Stimulated activated CD8-positive, alpha-beta memory T cell treated with anti-CD3 and anti-CD28 coated beads, Interleukin-15, amount 100 ng/mL, for 24 hours (primary cell): ENCODE measurements around the gene PLD6.
"Not testable (repeated sequence)": the region's sequence is repeated elsewhere in the genome, so short reads cannot be mapped to it uniquely, and the experiment has no call there.

Experiments
- DNase-seq: peaks from one replicate; pipeline ENCODE4 v3.0.0-alpha.2; 2020; ENCODE audit warnings: low read depth

Gene PLD6

DNA sequence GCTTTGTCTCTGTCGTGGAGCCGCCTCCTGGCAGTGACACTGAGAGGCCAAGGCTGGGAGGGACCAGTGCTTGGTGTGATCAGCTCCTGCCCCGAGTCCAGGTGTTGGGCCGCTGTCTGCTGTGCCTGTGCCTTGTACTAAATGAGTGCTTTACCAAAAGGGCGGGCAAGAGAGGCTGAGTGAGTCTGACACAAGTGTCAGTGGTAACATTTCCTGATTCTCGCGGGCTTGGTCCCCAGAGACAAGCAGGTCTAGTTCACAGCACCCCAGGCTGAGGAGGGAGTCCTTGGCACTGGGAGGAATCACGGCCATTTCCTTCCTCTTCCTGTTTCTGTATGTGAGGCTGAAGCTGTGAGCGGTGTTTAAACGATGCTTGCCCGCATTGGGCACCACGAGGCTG, 30.2 kb downstream of the PLD6 start:
- no peak for DNase-seq

GRCh38 chr17:17175340-17175739, 30.8 kb downstream of the PLD6 start:
- no peak for DNase-seq

GRCh38 chr17:17173921-17174320, 32.2 kb downstream of the PLD6 start:
- DNase-seq: no peak

GRCh38 chr17:17172990-17173389, 33.1 kb downstream of the PLD6 start:
- no peak for DNase-seq

DNA sequence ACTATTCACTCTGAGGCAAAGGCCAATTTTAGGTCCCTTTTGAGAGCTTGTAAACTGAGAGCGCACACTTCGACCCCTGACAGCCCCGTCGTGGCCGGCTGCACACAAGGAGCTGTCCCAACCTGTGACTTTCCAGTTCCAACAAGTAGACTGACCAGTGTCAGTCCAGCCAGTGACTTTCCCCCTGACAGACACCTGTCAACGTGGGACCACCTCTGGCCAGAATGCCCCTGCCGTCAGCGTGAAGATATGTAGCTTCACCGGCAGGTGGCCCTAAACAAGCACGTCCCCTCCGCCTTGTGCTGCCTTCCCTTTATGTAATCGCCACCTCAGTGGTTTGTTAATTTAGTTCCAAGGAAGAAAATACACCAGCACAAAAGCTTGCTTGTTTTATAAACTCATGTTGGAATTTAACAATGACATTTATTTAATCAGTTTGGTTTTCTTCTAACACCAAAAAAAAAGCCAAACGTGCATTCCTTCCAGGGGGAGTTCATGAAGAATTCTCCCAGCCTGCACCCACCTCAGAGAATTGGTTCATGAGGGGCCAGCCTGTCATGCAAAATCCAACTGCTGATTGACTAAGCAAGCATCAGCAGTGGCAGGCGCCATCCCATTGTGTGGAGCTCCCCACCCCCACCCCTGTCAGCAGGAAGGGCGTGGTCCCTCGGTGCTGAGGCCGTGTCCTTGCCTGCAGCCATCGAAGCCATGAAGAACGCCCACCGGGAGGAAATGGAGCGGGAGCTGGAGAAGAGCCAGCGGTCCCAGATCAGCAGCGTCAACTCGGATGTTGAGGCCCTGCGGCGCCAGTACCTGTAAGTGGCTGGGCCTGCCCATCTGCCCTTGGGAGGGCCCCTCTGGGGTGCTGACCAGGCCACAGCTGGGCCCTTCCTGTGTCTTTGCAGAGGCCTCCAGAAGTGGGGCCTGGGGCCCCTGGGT, 33.9 kb downstream of the PLD6 start:
- DNase-seq: no peak

DNA sequence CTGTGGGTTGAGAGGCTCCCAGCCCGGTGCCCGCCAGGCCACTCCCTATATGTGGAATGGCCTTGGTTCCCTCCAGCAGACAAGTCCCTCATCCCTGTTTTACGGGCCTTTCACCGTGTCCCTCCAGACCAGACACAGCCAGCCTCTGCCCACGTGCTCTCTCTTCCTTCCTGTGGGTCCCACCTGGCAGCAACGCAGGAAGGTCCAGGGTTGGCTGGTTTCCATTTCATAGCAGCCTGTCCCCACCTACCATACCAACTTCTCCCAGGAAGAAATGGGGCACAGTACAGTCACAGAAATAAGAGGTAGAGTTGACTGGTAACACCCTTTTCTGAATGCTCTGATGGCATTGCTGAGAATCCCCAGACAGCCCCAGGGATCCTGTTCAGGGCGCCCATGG, 34.9 kb downstream of the PLD6 start:
- DNase-seq: no peak

DNA sequence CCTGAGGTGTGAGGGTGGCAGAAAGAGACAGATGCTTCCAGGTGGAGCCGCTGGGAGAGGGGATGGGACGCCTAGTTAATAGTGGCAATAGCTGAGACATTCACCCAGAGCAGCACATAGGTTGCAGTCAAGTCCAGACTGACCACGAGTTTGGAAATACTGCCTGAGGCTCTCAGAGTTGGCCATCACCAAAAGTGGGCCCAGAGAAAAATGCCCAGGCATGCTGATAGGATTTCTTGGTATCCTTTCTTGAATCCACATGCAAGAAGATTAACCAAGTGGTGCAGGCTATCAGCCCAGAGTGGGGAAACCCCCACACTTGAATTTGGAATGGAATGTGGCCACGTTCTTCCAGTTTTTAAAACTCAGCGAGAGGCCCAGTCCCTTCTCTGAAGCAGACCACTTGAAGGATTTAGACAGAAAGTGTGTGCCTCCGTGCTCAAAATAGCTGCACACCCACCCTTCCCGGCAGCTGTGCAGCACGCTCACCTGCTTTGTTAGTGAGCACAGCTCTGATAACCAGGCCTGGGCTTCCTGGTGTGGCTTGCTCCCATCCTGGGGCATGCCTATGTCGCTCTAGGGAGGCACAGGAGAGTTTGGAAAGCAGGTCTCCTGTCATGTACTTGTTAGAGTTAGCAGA, 35.7 kb downstream of the PLD6 start:
- no peak for DNase-seq

- DNase-seq: no peak
Observed at GRCh38 chr17:17169396-17169795, 36.7 kb downstream of the PLD6 start.

GRCh38 chr17:17168401-17168800, 37.7 kb downstream of the PLD6 start:
- DNase-seq: no peak

DNA sequence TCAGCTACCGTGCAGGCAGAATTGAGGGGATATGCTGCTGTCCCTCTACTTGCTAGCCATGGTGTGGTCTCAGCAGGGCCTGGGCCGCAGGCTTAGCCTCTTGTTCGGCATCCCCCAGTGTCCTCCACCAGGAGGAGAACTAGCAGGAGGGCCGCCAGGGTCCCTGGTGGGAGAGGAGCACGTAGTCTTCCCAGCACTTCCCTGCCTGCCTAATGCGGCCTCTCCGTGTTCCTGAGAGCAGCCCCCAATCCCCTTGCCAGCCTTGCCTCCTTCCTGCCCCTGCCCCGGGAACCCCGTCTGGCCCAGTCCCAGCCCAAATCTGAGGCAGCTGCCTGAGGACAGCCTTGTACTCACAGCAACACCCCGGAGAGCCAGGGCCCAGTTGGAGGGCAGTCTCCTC, 38.1 kb downstream of the PLD6 start:
- DNase-seq: no peak

GRCh38 chr17:17167356-17167755, 38.8 kb downstream of the PLD6 start:
- DNase-seq: no peak

GRCh38 chr17:17166446-17166845, 39.7 kb downstream of the PLD6 start:
- no peak for DNase-seq

- no peak for DNase-seq
Observed at GRCh38 chr17:17165666-17166308, 40.3 kb downstream of the PLD6 start.

GRCh38 chr17:17164676-17165075, 41.5 kb downstream of the PLD6 start:
- no peak for DNase-seq

DNA sequence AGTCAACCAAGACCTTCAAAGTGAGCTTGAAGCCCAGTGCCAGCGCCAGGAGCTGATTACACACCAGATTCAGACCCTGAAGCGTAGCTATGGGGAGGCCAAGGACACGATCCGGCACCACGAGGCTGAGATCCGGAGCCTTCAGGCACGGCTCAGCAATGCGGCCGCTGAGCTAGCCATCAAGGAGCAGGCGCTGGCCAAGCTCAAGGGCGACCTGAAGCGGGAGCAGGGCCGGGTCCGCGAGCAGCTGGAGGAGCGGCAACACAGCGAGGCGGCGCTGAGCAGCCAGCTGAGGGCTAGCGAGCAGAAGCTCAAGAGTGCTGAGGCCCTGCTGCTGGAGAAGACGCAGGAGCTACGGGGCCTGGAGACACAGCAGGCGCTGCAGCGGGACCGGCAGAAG, 42.0 kb downstream of the PLD6 start:
- DNase-seq: no peak

- DNase-seq: no peak
Observed at GRCh38 chr17:17161759-17162158, 44.4 kb downstream of the PLD6 start.

DNA sequence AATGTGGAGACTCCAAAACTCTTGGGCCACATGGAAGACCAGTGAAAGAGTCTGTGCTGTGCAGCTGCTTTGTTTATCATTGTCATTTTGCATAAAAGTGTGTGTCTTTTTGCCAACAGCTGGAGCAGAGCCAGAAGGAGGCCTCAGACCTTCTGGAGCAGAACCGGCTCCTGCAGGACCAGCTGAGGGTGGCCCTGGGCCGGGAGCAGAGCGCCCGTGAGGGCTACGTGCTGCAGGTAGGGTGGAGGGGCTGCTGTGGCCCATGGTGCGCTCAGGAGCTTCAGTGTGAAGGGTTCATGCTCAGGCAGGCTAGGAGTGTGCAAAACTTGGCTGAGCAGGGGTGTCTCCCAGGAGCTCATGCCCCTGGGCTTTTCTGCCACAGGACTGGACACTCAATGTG, 45.0 kb downstream of the PLD6 start:
- no peak for DNase-seq

DNA sequence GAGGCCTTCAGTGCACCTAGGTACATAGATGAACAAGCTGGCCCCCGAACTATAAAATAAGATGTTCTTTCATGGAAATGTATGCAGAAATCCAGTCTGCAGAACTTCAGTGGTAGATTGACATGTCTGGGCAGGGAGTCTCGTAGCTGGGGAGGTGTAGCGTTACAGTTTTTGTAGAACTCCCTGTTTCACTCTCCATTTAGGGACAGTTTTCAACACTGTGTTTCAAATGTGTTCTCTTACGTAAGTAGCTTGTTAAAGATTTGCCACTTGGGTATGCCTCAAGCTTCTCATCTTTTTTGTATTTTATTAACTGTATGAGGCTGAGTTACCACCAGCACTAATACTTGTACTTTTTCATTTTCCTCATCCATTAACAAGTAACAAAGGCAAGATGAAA, 46.6 kb downstream of the PLD6 start:
- no peak for DNase-seq

GRCh38 chr17:17158506-17158905, 47.6 kb downstream of the PLD6 start:
- DNase-seq: not testable (repeated sequence)

DNA sequence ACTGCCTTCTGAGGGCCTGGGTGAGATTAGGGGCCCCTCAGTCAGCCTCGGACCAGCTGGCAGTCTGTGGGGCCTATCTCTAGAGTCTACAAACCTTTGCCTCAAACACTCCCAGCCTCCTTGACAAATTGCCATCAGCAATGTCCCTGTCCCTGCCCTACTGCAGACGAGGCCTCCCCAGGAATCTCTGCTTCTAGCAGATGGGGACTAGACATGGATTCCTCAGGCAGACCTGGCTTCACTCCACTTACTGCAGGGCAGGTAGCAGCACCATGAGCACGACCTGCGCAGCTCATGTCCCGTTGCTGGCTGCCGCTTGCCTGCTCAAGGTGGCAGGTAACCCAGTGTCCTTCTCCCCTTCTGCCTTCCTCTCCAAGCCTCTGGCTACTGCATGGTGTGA, 49.1 kb downstream of the PLD6 start:
- DNase-seq: no peak

DNA sequence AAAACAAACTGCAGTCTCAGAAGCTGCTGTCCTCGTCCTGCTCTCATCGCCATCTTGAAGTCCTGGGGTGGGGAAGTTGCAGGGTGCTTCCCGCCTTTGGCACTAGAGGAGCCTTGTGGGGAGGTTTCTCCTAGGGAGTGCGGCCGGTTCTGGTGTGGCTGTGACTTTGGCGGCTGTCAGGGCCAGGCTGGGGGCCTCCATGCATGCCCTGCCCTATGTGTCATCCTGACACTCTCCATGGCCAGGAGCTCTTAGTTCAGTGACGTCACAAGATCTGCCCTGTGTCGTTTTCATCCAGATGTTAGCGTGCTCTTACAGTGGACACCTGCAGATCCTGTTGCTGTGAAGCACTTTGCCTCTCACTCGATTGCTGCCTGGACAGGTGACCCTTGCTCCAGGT, 49.6 kb downstream of the PLD6 start:
- no peak for DNase-seq

GRCh38 chr17:17156107-17156506, 50.0 kb downstream of the PLD6 start:
- DNase-seq: no peak

GRCh38 chr17:17155568-17155967, 50.6 kb downstream of the PLD6 start:
- DNase-seq: no peak
